BE2C (cell line): Measurements from ENCODE around the gene F2.

Experiments
- DNase-seq: peaks from one replicate; pipeline ENCODE4 v3.0.0-alpha.2; 2020
- H3K27me3 ChIP-seq: fragments of 250-450 bp; sonication (Bioruptor Pico); 2 replicates; pipeline ENCODE4 v1.5.1; 2020; ENCODE audit warnings: mild to moderate bottlenecking
- H3K36me3 ChIP-seq: fragments of 250-450 bp; sonication (Bioruptor Pico); 2 replicates; pipeline ENCODE4 v1.5.1; 2020; ENCODE audit warnings: mild to moderate bottlenecking
- H3K4me1 ChIP-seq: fragments of 250-450 bp; sonication (Bioruptor Pico); 2 replicates; pipeline ENCODE4 v1.5.1; 2020
- H3K4me3 ChIP-seq: 2 replicates; pipeline ENCODE4 v1.5.1; 2011; ENCODE audit warnings: low read depth, low read length
- H3K9me3 ChIP-seq: fragments of 250-450 bp; sonication (Bioruptor Pico); 2 replicates; pipeline ENCODE4 v1.5.1; 2020
- CTCF ChIP-seq: IDR thresholded peaks from 2 replicates; pipeline ENCODE4 v1.5.1; 2012; ENCODE audit warnings: mild to moderate bottlenecking, low read depth, low read length

The F2 gene

DNA sequence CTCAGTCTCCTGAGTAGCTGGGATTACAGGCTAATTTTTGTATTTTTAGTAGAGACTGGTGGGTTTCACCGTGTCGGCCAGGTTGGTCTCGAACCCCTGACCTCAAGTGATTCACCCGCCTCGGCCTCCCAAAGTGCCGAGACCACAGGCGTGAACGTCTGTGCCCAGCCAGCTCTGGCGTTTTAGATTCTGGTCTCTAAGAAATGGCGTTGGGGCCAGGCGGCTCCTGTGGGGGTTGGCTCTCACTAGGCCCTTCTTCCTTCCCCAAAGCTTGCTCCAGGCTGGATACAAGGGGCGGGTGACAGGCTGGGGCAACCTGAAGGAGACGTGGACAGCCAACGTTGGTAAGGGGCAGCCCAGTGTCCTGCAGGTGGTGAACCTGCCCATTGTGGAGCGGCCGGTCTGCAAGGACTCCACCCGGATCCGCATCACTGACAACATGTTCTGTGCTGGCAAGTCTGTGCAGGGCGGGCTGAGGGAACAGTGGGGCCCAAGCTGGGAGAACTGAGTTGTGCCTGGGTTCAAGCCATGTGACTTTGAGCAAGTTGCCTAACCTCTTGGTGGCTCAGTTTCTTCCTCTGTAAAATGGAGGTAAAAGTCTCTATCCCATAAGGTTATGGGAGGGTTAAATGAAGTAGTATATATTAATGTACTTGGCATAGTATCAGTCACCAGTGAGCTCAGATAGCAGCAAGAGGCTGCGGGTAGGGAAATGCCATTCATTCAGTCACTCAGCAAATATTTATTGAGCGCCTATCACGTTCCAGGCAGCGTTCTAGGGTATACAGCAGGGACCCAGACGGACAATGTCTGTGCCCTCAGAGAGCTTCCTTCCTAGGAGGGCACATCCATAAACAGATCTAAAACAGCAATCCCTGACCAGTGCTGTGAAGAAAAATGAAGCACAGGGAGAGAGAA lies 10.4 kb downstream of the F2 start:
- Histone ChIP-seq H3K27me3 (no peaks in the 10 kb centered on the region), H3K36me3 (no peaks in the 10 kb centered on the region), H3K9me3 (no peaks in the 10 kb centered on the region), H3K4me1 (no peaks in the 10 kb centered on the region), H3K4me3 (no peak overlapping the region)
- no peak for TF ChIP-seq CTCF
- DNase-seq: no peak

DNA sequence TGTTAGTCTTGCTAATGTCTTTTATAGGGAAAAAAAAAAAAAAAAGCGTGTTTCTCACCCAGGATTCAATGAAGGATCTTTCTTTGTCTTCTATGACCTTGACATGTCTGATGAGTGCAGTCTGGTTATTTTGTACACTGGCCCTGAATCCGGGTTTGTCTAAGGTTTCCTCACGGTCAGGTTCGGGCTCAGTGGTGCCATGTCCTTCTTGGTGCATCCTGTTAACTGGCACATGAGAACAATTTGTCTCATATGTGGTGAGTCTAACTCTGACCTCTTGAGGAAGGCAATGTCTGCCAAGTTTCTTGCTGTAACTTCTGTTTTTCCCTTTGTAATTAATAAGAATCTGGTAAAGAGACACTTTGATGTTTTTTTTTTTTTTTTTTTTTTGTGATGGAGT lies 12.5 kb downstream of the F2 start:
- Histone ChIP-seq H3K9me3 (no peaks in the 10 kb centered on the region), H3K4me1 (no peaks in the 10 kb centered on the region), H3K4me3 (no peak overlapping the region), H3K27me3 (no peaks in the 10 kb centered on the region), H3K36me3 (no peaks in the 10 kb centered on the region)
- no peak for TF ChIP-seq CTCF
- DNase-seq: no peak

- no peaks in the 10 kb centered on the region for H3K36me3 ChIP-seq
- TF ChIP-seq CTCF: no peak
- no peak for DNase-seq
Measured at GRCh38 chr11:46733234-46733633, 14.2 kb downstream of the F2 start.

GRCh38 chr11:46736146-46736545 lies 17.1 kb downstream of the F2 start:
- Histone ChIP-seq H3K27me3 (no peaks in the 10 kb centered on the region), H3K9me3 (no peaks in the 10 kb centered on the region), H3K36me3 (no peaks in the 10 kb centered on the region), H3K4me1 (no peaks in the 10 kb centered on the region), H3K4me3 (no peak overlapping the region)
- TF ChIP-seq CTCF: no peak
- no peak for DNase-seq

More at GRCh38 chr11:46733234-46733633, 14.2 kb downstream of the F2 start:
- Histone ChIP-seq H3K4me3 (no peak overlapping the region), H3K9me3 (no peaks in the 10 kb centered on the region), H3K27me3 (no peaks in the 10 kb centered on the region), H3K4me1 (no peaks in the 10 kb centered on the region)

GRCh38 chr11:46736615-46737014 lies 17.6 kb downstream of the F2 start:
- H3K4me1 ChIP-seq: no peaks in the 10 kb centered on the region
- DNase-seq: no peak
- no peaks in the 10 kb centered on the region for H3K9me3 ChIP-seq
- no peak for TF ChIP-seq CTCF
- no peaks in the 10 kb centered on the region for H3K27me3 ChIP-seq
- H3K4me3 ChIP-seq: no peak overlapping the region
- H3K36me3 ChIP-seq: no peaks in the 10 kb centered on the region

GRCh38 chr11:46737699-46738098 lies 18.7 kb downstream of the F2 start:
- Histone ChIP-seq H3K4me1 (no peaks in the 10 kb centered on the region), H3K9me3 (no peaks in the 10 kb centered on the region), H3K4me3 (no peak overlapping the region), H3K36me3 (peaks cover 5% of the 10 kb centered on the region), H3K27me3 (no peaks in the 10 kb centered on the region)
- no peak for DNase-seq
- TF ChIP-seq CTCF: no peak
